Measurements from ENCODE around the gene DENND1A.
A peak's percentile ranks its signal among the peaks of the same experiment; 100 is the strongest.
"Not testable (repeated sequence)": the region's sequence is repeated elsewhere in the genome, so short reads cannot be mapped to it uniquely, and the experiment has no call there.

Gene DENND1A, protein sequence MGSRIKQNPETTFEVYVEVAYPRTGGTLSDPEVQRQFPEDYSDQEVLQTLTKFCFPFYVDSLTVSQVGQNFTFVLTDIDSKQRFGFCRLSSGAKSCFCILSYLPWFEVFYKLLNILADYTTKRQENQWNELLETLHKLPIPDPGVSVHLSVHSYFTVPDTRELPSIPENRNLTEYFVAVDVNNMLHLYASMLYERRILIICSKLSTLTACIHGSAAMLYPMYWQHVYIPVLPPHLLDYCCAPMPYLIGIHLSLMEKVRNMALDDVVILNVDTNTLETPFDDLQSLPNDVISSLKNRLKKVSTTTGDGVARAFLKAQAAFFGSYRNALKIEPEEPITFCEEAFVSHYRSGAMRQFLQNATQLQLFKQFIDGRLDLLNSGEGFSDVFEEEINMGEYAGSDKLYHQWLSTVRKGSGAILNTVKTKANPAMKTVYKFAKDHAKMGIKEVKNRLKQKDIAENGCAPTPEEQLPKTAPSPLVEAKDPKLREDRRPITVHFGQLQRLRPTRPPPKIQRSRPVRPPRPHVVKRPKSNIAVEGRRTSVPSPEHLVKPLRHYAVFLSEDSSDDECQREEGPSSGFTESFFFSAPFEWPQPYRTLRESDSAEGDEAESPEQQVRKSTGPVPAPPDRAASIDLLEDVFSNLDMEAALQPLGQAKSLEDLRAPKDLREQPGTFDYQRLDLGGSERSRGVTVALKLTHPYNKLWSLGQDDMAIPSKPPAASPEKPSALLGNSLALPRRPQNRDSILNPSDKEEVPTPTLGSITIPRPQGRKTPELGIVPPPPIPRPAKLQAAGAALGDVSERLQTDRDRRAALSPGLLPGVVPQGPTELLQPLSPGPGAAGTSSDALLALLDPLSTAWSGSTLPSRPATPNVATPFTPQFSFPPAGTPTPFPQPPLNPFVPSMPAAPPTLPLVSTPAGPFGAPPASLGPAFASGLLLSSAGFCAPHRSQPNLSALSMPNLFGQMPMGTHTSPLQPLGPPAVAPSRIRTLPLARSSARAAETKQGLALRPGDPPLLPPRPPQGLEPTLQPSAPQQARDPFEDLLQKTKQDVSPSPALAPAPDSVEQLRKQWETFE

DNA sequence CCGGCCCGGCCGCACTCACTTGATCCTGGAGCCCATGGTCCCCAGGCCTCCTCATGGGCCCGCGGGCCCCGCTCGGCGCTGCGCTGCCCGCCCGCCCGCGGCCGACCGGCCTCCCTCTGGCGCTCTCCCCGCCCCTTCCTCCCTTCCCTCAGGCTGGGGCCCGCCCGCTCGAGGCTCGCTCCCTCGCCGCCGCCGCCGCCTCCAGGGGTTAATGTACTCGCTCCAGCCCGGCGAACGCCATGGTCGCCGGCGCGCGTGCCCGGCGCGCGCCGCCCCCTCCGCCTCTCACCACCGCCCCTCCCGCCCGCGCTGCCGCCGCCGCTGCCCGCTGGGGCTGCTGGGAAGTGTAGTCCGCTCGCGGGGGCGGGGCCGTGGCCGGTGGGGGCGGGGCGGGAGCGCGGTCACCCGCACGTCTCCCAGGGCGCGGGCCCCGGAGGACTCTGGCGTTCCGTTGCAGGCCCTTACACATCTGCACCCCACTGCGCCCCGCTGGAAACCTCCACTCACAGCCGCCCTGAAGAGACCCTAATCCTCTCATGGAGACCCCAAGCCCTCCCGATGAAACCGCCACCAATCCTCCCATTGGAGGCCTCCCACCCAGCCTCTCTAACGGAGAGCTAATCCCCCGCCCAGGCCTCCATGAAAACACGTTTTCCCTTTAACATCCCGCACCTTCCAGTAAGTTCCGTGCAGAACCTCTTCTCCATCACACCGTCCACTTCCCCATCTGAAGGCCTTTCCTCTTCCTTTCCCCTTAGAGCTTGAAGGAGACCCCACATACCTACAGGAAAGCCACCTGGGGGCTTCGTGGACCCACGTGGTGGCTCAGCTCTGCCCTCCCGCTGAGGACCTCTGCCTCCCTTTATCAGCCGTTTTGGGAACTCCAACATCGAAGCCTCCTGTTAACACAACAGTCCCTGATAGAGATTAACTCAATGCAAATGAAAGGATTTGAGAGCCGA lies at the start of gene DENND1A:
TSS of gene DENND1A (minus strand) at position 257 of the 962 bp plus-strand sequence. CDS start at position 36, 221 bp downstream.
- DNase-seq, result peak; percentile 85 to 89

DNA sequence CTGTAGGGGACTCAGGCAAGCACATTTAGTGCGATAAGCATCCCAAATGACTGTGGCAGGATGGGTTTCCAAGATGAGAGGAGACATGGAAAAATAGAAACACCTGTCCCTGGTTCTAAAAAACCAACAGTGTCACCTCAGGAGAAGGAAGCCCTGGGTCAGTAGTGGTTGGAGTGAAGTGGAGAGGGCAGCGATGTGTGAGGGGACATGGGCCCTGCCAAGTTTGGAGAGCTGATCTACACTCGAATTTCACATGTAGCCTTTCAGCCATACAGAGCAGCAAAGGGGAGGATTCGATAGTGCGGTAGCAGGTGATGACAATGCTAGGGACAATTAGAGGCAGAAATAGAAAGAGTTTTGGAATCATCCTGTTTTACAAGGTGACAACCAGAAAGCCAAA lies 49.1 kb upstream of the DENND1A start:
- DNase-seq, result no peak

DNA sequence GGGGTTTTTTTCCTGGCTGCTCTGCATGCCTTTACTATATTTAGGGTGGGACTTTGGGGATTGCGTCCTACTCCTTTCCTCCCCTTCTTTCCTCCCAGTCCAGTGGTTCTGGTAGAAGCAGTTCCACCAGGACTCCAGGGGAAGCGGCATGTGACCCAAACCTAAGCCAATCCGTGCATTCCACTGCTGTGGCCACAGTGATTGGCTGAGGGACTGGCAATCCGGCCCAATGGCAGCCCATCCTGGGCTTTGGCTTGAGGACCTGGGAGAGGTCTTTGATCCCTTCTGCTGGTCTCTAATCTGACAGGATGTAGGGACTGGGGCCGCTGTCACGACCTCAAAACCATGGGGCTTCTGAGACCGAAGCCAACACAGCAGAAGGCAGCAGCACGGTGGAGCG lies 46.7 kb upstream of the DENND1A start:
- DNase-seq, result not testable (repeated sequence)

DNA sequence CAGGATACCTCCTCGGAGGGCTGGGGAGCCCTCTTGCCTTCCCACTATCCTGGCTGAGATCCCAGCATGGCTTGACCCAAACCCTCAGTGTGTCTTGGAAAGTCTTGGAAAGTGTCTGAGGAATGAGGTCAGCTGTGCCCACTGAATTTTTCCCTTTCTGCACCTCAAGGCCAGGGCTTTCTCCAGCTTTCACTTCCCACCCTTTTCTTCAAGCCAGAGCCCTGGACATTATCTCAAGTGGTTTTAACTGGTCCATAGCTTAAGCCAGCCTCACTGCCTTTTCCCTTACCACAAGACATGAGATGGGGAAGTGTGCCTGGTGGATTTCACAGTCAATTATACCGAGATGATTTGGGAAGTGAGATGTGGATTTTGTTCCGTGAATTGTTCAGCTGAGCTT lies 45.9 kb upstream of the DENND1A start:
- DNase-seq, result no peak

DNA sequence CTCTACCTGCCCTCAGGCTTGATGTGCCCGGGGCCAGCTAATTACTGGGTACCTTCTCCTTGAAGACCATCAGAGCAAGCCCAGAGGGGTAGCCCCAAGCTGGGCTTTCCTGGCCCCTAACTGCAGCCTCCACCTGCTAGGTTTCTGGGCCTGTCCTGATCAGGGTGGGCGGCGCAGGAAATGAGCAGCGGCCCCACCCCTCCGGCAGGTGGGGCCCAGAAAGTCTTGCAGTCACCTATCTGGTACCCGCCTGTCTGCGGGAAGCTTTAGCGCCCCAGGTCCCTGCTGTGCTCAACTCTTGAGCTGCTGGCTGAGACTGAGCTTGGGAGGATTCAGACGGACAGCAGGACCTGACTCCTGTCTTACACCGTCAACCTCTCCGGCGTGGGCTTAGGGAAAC lies 44.5 kb upstream of the DENND1A start:
- DNase-seq, result no peak

DNA sequence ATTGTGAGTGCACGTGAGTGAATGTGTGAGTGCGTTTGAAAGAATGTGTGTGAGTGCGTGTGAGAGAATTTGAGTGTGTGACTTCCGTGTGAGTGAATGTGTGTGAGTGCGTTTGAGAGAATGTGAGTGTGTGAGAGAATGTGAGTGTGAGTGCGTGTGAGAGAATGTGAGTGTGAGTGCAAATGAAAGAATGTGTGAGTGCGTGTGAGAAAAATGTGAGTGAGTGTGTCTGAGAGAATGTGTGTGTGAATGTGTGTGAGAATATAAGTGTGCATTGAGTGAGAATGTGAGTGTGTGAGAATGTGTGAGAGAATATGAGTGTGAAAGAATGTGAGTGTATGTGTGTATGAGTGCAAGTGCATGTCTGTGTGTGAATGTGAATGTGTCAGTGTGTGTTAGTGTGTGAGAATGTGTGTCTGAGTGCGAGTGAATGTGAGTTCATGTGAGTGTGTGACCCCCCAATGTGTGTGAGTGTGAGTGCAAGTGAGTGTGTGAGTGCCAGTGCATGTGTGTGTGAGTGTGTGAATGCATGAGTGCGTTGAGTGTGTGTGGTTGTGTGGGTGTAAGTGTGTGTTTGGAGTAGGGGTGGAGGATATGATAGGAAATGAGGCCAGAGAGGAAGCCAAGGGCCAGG lies 43.8 kb upstream of the DENND1A start:
- DNase-seq, result no peak

DNA sequence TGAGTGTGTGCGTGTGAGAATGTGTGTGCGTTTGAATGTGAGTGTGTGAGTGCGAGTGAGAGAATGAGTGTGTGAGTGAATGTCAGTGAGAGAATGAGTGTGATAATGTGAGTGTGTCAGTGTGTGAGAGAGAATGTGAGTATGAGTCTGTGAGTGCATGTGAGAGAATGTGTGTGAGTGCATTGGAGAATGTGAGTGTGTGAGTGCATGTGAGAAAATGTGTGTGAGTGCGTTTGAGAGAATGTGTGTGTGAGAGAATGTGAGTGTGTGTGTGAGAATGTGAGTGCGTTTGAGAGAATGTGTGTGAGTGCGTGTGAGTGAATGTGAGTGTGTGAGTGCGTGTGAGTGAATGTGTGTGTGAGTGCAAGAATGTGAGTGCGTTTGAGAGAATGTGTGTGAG lies 42.7 kb upstream of the DENND1A start:
- no peak for DNase-seq

DNA sequence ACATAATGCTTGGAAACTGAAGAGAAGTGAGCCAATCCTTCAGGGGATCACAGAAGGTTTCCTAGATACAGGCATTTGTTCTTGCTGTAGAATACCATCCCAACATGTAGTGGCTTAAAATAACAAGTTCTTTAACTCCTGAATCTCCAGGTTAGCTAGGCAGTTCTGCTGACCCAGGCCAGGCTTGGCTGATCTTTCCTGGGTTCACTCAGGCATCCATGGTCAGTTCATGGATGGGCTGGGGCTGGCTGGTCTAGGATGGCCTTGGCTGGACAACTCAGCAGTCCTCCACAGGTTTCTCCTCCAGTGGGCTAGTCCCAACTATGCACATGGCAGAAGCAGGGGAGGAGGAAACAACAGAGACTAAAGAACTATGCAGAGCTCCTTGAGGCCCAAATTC lies 37.4 kb upstream of the DENND1A start:
- no peak for DNase-seq

DNA sequence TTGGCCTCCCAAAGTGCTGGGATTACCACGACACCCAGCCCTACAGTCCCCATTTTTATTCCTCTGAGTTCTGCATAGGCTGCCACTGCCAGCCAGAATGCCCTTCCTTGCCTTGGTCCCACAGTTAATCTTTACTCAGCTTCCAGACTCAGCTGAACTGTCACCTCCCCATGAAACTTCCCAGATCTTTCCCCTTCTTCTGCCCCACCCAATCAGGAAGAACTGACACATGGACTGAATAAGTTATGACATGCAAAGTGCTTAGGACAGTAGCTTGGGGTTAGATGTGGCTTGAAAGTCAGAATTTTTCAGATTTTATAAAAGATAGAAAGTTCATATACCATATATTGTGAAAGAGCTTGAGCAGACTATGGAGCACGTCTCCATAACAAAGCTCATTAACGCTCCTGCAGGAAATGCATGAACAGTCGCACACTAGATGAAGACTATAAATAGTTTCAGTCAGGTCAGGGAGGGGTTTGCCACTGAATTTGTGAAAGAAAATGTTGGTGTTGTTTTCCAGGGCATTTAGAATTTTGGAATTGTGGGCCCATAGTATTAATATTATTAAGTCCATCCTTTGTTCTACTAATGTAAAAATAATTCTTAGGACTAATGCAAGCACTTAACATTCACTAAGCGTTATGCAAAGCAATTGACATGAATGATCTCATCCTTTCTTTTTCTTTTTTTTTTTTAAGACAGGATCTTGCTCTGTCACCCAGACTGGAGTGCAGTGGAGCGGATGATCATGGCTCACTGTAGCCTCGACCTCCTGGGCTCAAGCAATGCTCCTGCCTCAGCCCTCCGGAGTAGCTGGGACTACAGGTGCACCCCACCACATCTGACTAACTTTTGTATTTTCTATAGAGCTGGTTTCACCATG lies 36.1 kb upstream of the DENND1A start:
- DNase-seq, result no peak

DNA sequence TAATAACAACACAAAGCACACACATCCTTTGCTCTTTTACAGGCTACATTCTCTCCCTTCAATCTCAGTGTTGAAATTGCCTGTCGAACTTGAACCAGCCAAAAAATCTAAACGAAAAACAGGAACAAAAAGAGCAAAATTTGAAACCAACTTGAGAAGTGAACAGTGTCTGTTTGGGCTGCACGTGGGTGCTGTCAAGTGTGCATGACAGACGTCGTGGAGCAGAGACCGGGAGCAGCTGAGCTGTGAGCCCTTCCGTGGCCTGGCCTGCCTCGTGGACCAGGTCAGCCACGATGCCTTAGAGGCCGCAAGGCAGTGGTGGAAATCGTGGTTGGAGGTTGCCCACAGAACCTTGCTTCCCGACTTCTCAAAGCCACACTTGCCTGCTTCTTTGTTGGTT lies 34.8 kb upstream of the DENND1A start:
- DNase-seq, result no peak

DNA sequence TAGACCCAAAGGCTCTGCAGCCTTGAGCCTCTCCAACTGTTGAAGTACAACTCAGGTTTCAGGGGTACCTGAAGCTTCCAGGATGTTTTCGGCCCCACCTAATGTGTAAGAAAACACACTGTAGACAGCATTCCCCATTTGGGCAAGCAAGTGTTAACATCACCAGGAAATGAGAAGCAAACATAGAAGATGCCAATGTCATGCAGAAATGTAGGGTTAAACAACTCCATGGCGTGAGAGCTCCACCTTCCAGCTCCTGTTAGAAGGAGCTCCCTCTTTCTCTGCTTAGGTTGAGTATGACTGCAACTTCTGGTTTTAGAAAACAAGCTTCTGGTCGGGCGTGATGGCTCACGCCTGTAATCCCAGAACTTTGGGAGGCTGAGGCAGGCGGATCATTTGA lies 31.0 kb upstream of the DENND1A start:
- no peak for DNase-seq

DNA sequence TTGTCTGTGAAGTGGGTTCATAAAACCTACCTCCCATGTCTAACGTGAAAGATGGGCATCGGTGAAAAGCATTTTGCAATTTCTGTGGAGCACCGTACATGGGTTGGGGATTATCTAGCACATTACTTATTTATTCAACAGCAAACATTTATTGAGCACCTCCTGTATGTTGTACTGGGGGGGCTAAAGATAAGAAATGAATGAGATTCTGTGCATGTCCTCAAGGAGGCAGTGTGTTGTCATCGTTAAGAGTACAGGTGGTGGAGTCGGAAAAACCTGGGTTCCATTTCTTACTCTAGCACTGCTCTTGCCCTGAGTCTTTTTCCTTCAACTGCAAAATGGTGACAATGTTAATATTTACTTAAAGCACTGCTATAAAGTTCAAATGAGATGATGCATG lies 30.4 kb upstream of the DENND1A start:
- no peak for DNase-seq

DNA sequence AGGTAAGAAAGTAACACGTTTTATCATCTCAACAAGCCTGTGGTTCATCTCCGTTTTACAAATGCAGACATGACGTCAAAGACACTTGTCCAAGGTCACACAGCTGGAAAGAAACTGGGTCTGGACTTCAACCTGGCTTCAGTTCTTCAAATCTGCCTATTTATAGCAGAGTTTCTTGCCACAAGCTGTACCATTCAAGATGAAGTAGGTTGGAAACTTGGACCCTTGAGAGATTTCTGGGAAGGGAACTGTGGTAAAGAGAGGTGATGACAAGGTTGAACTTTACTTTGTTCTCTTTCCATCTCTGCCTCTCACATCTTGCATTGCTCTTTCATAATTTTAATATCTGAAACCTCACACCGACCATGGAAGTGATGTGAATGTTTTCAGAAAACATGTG lies 29.9 kb upstream of the DENND1A start:
- no peak for DNase-seq

DNA sequence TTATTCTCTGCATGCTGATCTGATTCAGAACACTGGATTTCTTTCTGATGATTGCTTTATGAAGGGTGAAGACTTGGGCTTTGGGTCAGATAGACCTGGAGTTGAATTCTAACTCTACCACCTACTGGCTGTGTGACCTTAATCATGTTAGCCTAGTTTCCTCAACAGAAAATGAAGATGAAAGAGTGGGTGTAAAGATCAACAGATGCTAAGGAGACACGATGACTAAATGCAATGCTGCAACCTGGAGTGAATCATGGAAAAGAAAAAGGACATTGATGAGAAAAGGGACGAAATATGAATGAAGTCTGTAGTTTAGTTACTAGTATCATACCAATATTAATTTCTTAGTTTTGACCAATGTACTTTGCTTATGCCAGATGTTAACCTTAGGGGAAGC lies 27.8 kb upstream of the DENND1A start:
- DNase-seq, result no peak

DNA sequence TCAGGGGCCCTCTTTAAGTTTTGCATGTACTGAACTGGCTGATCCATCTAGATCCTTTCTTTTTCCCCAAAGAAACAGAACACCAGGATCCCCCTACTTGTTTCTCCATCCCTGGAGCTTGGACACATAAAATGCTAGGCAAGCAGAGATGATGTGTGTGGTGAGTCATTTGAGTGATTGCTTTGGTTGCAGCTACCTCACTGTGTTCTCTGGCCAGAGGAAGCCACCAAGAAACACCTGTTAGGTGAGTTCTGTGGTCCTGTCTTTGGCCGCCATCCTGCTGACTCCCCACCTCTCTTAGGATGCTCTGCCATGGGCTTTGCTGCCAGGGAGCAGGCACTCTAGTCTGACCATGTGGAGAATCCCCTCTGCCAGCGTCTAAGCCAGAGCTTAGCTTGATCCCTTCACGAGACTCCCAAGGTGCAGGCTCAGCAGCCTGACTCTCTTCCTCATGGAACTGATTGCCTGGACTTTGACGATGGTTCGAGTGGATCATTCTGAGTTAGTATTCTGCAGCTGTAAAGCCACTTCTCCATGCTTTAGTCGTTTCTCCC lies 27.3 kb upstream of the DENND1A start:
- DNase-seq, result no peak

DNA sequence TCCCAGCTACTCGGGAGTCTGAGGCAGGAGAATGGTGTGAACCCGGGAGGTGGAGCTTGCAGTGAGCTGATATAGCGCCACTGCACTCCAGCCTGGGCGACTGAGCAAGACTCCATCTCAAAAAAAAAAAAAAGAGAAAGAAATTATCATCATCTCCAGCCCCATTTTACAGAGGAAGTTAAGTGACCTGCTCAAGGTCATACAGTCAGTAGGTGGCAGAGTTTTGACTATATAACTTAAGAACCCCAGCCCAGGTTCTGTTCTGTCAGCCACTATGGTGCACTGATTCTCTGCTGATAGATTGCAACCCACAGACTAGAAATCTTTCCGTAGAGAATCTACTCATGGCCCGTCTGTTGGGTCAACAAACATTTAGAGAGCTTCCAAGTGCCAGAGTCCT lies 25.7 kb upstream of the DENND1A start:
- no peak for DNase-seq

DNA sequence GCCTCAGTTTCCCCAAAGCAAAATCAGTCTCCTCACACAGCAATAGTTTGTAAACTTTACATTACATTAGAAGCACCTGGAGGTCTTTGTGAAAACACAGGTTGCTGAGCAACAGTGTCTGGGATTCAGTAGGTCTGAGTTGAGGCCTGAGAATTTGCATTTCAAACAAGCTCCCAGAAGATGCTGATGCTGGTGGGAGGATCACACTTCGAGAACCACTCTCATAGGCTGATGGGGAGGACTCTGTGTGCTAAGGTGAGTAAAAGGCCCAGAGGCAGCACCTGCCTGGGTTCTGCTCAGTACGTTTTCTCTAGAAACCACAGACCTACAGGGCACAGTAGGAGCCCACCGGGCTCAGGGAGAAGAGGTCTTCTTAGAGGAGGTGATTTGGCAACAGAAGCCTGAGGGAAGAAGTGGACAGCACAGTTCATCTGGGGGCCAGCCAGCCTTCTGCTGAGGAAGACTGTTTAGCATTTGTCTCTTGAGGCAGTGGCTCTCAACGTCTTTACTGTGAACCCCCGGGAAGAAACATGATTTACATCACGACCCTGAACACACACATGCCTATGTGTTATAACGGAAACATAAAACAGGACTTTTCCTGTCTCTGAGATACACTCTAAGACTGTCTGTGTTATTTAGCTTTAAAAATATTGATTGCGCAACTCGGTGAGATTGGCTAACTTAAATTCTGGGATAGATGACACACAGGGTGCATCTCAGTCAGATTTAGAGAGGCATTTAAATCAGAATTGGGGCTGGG lies 24.8 kb upstream of the DENND1A start:
- no peak for DNase-seq

DNA sequence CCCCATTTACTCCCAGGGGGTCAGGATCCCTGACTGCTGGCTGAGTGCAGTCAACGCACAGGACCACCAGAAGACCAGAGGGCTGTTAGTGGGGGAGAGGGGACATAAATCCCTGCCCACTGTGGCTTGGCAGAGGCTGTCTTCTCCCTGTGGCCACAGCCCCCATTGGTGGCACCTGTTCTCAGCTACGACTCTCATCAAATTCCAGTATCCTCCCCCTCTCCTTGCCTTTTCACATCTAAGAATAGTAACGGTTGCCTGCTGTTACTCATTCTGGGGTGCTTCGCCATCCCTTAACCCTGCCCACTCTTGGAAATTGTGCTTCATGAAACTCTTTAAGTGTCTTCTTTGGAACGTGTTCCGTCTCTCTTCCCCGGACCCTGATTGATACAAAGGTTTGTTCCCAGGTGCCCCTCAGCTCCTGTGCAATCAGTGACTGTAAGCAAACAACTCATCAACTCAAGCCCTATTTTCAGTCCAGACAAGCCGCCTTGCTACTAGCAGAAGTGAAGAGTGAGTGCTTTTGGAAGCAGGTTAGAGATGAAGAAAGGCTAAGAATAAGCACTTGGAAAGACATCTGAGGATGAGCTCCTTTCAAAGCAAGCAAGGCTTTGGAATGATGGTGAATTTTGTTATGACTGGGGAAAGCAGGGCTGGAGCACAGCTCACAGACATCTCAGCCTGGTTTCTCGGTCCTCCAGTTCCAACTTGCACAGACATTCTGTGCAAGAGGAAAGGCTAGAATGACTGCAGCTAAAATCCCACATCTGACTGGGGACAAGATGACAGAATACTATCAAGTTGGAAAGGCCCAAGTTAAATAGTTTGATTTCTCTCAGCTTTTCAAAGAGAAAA lies 22.9 kb upstream of the DENND1A start:
- DNase-seq, result no peak

DNA sequence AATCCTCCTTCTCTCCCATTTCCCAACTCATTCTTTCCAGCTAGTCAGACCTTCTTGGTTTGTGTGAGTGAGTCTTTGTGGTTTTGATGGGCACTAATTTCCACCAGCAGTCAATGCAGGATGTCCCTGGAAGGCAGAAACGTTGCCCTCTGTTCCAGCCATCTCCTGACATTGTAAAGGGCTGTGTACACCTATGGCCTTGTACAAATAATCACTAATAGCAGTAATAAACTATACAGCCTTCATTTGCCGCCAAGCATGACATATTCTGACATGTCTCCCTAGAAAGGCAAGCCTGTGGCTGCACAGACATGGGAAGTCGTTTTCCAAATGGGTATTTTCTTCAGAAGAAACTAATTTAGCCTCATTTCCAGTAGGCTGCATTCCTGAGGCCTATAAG lies 18.4 kb upstream of the DENND1A start:
- no peak for DNase-seq

All from NCI-H524 (cell line).